Glutamatergic neuron (in vitro differentiated cells): ENCODE measurements around the gene SIAH2. TPM values are rescaled to one million over a fixed set of nuclear protein-coding genes. Genes with fewer than 3 reads are reported as not detected.

ENCODE experiments used
- DNase-seq: peaks from one replicate; pipeline ENCODE4 v3.0.0; 2022
- H3K27ac Mint-ChIP-seq: one replicate; pipeline ENCODE4 v1.8.0; 2020; ENCODE audit warnings: mild to moderate bottlenecking, mixed read lengths, inconsistent platforms; ENCODE audit not compliant: unreplicated experiment
- H3K27me3 Mint-ChIP-seq: one replicate; pipeline ENCODE4 v1.8.0; 2020; ENCODE audit warnings: mild to moderate bottlenecking, moderate library complexity, mixed read lengths, inconsistent platforms; ENCODE audit not compliant: unreplicated experiment
- H3K36me3 Mint-ChIP-seq: one replicate; pipeline ENCODE4 v1.8.0; 2020; ENCODE audit warnings: mild to moderate bottlenecking, mixed read lengths, inconsistent platforms; ENCODE audit not compliant: unreplicated experiment
- H3K4me1 Mint-ChIP-seq: one replicate; pipeline ENCODE4 v1.8.0; 2020; ENCODE audit warnings: mild to moderate bottlenecking, low read depth, mixed read lengths, inconsistent platforms; ENCODE audit not compliant: unreplicated experiment
- H3K4me3 Mint-ChIP-seq: one replicate; pipeline ENCODE4 v1.8.0; 2020; ENCODE audit warnings: mild to moderate bottlenecking, mixed read lengths, inconsistent platforms; ENCODE audit not compliant: unreplicated experiment
- H3K9me3 Mint-ChIP-seq: one replicate; pipeline ENCODE4 v1.8.0; 2020; ENCODE audit warnings: mild to moderate bottlenecking, moderate library complexity, mixed read lengths, inconsistent platforms; ENCODE audit not compliant: unreplicated experiment
- total RNA-seq: library from RNA; stranded (reverse); fragmentation: NEBNext Ultra II Directional; extraction: Animal tissue kit (Norgen Biotek cat#: 25700); gene quantifications from one replicate; pipeline ENCODE4 v1.2.1, GENCODE V29; 2021; ENCODE audit not compliant: unreplicated experiment
- TF ChIP-seq, protein P1 (sequence below): fragments of 200-600 bp; sonication (generic); IDR thresholded peaks from one replicate; pipeline ENCODE4 v1.5.0; 2021; ENCODE audit not compliant: partially characterized antibody, unreplicated experiment

The SIAH2 gene
- total RNA-seq, 1 donor from 2014 or later = 9.6 TPM

DNA sequence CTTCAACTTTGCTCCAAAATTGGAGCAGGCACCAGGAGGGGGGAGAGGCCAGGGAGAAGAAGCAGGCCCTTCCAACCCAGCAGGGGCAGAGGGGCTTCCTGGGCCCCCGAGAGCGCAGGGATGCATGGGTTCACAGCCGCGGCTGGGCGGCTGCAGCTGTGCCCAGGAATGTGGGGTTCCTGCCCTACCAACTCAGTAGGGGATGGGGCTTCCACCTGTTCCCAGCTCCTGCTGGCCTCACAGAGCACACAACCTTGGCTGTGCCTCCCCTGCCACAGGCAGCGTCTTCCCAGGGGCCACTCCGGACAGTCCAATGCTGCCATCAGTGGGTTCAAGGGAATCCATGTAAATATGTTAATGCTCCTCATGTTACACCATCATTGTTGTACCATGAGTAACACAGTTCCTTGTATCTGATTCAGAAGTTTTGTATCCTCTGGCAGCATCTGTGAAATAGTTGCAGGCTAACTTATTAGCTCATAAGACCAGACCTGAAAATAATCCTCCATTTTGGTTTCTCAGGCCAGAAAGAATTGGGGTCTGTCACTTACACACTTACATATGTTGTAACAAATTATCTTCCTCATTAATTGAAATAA lies 12.1 kb upstream of the SIAH2 start:
- no peaks in the 10 kb centered on the region for H3K9me3 Mint-ChIP-seq
- no peaks in the 10 kb centered on the region for H3K36me3 Mint-ChIP-seq
- DNase-seq = no peak
- TF ChIP-seq, protein P1, sequence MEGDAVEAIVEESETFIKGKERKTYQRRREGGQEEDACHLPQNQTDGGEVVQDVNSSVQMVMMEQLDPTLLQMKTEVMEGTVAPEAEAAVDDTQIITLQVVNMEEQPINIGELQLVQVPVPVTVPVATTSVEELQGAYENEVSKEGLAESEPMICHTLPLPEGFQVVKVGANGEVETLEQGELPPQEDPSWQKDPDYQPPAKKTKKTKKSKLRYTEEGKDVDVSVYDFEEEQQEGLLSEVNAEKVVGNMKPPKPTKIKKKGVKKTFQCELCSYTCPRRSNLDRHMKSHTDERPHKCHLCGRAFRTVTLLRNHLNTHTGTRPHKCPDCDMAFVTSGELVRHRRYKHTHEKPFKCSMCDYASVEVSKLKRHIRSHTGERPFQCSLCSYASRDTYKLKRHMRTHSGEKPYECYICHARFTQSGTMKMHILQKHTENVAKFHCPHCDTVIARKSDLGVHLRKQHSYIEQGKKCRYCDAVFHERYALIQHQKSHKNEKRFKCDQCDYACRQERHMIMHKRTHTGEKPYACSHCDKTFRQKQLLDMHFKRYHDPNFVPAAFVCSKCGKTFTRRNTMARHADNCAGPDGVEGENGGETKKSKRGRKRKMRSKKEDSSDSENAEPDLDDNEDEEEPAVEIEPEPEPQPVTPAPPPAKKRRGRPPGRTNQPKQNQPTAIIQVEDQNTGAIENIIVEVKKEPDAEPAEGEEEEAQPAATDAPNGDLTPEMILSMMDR = no peak
- peaks cover 2% of the 10 kb centered on the region for H3K27me3 Mint-ChIP-seq
- no peaks in the 10 kb centered on the region for H3K4me1 Mint-ChIP-seq
- H3K4me3 Mint-ChIP-seq = no peak overlapping the region
- no peak overlapping the region for H3K27ac Mint-ChIP-seq

DNA sequence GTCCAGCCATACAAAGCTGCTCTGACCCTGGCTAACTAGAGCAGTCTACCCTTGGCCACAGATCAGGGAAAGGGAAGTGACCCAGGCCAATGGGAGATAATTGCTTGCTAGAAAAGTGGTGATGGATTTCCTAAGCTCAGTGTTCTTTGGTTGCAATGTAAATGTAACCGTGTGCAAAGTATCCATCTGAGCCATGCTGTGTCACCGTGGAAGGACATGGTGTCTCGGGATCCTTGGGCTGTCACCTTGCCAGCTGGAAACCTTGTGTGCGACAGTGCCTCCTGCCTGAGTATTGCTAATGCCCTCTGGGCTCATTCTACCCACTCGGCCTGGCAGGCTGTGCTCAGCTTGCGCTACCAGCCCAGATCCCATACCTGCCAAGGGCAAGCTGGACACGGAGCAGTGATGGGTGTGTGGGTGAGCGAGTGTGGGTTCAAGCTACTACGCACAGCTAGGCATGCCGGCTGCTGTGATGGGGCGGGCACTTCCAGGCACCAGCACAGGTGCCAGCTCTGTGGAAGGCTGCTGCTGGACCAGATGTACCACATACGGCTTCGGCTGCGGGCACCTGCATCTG lies 10.7 kb upstream of the SIAH2 start:
- no peak for DNase-seq
- H3K9me3 Mint-ChIP-seq = no peaks in the 10 kb centered on the region
- no peaks in the 10 kb centered on the region for H3K4me1 Mint-ChIP-seq
- TF ChIP-seq, protein P1 = no peak
- H3K27me3 Mint-ChIP-seq = peaks cover 2% of the 10 kb centered on the region
- no peak overlapping the region for H3K4me3 Mint-ChIP-seq
- H3K36me3 Mint-ChIP-seq = no peaks in the 10 kb centered on the region
- no peak overlapping the region for H3K27ac Mint-ChIP-seq

DNA sequence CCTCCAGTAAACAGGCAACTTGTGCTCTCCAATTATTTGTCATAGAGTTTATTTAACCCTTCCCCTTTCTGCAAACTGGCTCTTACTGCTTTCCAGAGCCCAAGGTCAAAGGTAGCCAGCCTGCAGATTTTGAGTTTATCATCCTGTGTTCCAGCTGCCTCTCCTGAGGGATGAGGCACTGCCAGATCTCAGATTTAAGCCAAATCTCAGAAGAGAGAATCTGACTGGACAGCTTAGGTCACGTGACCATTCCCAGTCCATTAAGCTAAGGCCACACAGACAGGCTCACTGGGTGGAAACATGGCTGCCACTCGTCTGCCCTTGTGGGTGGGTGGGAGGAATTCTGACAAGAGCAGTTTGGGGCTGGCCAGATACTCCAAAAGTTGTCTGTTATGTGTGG lies 8.6 kb upstream of the SIAH2 start:
- Mint-ChIP-seq H3K27ac (no peak overlapping the region), H3K27me3 (no peaks in the 10 kb centered on the region), H3K4me3 (no peak overlapping the region), H3K4me1 (no peaks in the 10 kb centered on the region), H3K9me3 (no peaks in the 10 kb centered on the region), H3K36me3 (no peaks in the 10 kb centered on the region)
- no peak for DNase-seq
- TF ChIP-seq, protein P1 = no peak

DNA sequence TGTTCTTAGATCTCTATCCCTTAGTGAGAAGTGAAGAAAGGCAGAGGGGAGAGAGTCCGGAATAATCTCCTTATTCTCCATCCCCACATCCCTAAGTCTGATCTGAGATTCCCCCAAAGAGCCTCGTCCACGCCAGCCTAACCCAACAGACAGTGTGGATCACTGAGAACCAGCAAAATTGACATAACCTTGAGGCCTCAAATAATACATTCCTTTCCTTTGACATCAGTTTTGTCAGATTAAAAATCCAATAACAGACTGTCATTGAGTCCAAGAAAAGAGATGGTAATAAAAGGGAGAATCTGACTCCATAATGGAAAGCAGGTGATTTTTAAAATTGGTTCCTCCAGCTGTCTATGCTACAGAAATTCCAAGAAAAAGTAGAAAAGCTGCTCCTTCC lies 7.7 kb upstream of the SIAH2 start:
- DNase-seq = no peak
- Mint-ChIP-seq H3K4me3 (no peak overlapping the region), H3K27ac (no peak overlapping the region), H3K36me3 (no peaks in the 10 kb centered on the region), H3K27me3 (no peaks in the 10 kb centered on the region), H3K4me1 (no peaks in the 10 kb centered on the region), H3K9me3 (no peaks in the 10 kb centered on the region)
- TF ChIP-seq, protein P1 = no peak

- no peaks in the 10 kb centered on the region for H3K36me3 Mint-ChIP-seq
- H3K4me3 Mint-ChIP-seq = no peak overlapping the region
- H3K27ac Mint-ChIP-seq = no peak overlapping the region
- TF ChIP-seq, protein P1 = no peak
- peaks cover 3% of the 10 kb centered on the region for H3K4me1 Mint-ChIP-seq
- no peak for DNase-seq
- H3K9me3 Mint-ChIP-seq = peaks cover 5% of the 10 kb centered on the region
- peaks cover 4% of the 10 kb centered on the region for H3K27me3 Mint-ChIP-seq
These were observed 3.8 kb upstream of the SIAH2 start for GRCh38 chr3:150766742-150767141.
